Testis (tissue), 3 donors: ENCODE results near the gene RYR1. TPM values are rescaled to one million over a fixed set of nuclear protein-coding genes. Genes with fewer than 3 reads are reported as not detected.
"Not testable (repeated sequence)": the region's sequence is repeated elsewhere in the genome, so short reads cannot be mapped to it uniquely, and the experiment has no call there.

Source experiments
- DNase-seq: peaks from one replicate; pipeline ENCODE4 v3.0.0-alpha.2; 2019
- H3K27ac ChIP-seq, 2 donors: fragments of 200-600 bp; sonication (generic); one replicate each; pipeline ENCODE4 v1.5.1; 2019
- H3K27me3 ChIP-seq: fragments of 200-600 bp; sonication (generic); one replicate; pipeline ENCODE4 v1.5.1; 2019
- H3K36me3 ChIP-seq: fragments of 200-600 bp; sonication (generic); one replicate; pipeline ENCODE4 v1.5.1; 2017; ENCODE audit warnings: low read depth; ENCODE audit errors: missing control alignments
- H3K4me1 ChIP-seq: fragments of 200-600 bp; sonication (generic); one replicate; pipeline ENCODE4 v1.5.1; 2019
- H3K4me3 ChIP-seq, 2 donors: fragments of 200-600 bp; sonication (generic); one replicate each; pipeline ENCODE4 v1.5.1; 2017 to 2019
- H3K9me3 ChIP-seq: fragments of 200-600 bp; sonication (generic); one replicate; pipeline ENCODE4 v1.5.1; 2017
- CTCF ChIP-seq, 3 experiments: fragments of 450-650 bp in 2 of 3; fragments of 200-600 bp in 1 of 3; sonication (generic) in 1 of 3; IDR thresholded peaks; one replicate each; pipeline ENCODE4 v1.5.1; 2016 to 2019; ENCODE audit warnings: antibody characterized with exemption in 3 of 3, mild to moderate bottlenecking in 2 of 3, moderate library complexity in 1 of 3
- POLR2A ChIP-seq: fragments of 450-650 bp; IDR thresholded peaks from one replicate; pipeline ENCODE4 v1.6.1; 2017; ENCODE audit warnings: antibody characterized with exemption, mild to moderate bottlenecking, moderate library complexity
- WGBS, 2 donors: methylation state at CpG; one replicate each; pipeline ENCODE4 v1.1.5; 2018; 5-methylcytosine and 5-hydroxymethylcytosine counted together
- intact Hi-C: fragments of 100-400 bp; cut with DNase I; formaldehyde crosslinking; loops from one replicate; pipeline ENCODE4 v1.15.1; 2023; ENCODE audit warnings: low total_unique reads
- polyA plus RNA-seq: library from polyadenylated mRNA; stranded (reverse); fragments of 350-450 nt; fragmentation: Illumina TruSeq; extraction: RNeasy Lipid Tissue Mini Kit (QIAGEN cat#74804); gene quantifications from one replicate; pipeline ENCODE4 v1.2.3, GENCODE V29; 2014; ENCODE audit warnings: low read depth, low replicate concordance; ENCODE audit not compliant: insufficient read depth
- total RNA-seq, 2 donors: library from RNA; depleted of rRNA; stranded (reverse); fragments of >200 nt; gene quantifications; one replicate each; pipeline ENCODE4 v1.2.3, GENCODE V29; 2016

The RYR1 gene
- total and polyA plus RNA-seq, 3 donors from 2014 or later = 11.8 to 26.1 (median 15.6) TPM

- WGBS, 2 donors = 91 to 96% methylated on average over 6 of the region's 6 CpGs
- Histone ChIP-seq H3K4me3 (no peak overlapping the region), H3K36me3 (no peaks in the 10 kb centered on the region), H3K27ac (no peak overlapping the region), H3K4me1 (no peaks in the 10 kb centered on the region), H3K9me3 (no peaks in the 10 kb centered on the region), H3K27me3 (no peaks in the 10 kb centered on the region)
- DNase-seq = no peak
- TF ChIP-seq POLR2A (no peak), CTCF (IDR thresholded peaks at IDR 0.05) (no peak)
- intact Hi-C loops = no loop called here
Observed at GRCh38 chr19:38629568-38629967, 196.1 kb downstream of the RYR1 start.

- H3K9me3 ChIP-seq, H3K4me3 ChIP-seq, H3K27me3 ChIP-seq, intact Hi-C loops, H3K27ac ChIP-seq, H3K36me3 ChIP-seq, DNase-seq, H3K4me1 ChIP-seq: not testable (repeated sequence)
- WGBS, 2 donors = 78 to 83% methylated on average over 11 of the region's 11 CpGs
Observed at GRCh38 chr19:38631301-38631700, 197.8 kb downstream of the RYR1 start.

GRCh38 chr19:38631811-38632475, 198.5 kb downstream of the RYR1 start:
- H3K27me3 ChIP-seq, H3K27ac ChIP-seq, intact Hi-C loops, DNase-seq, H3K9me3 ChIP-seq, H3K4me1 ChIP-seq, H3K36me3 ChIP-seq, H3K4me3 ChIP-seq: not testable (repeated sequence)
- 74 to 79% methylated on average over 7 of the region's 7 CpGs for WGBS, 2 donors

GRCh38 chr19:38632476-38633213, 199.2 kb downstream of the RYR1 start:
- no peak for DNase-seq
- intact Hi-C loops = no loop called here
- H3K4me3 ChIP-seq = no peak overlapping the region
- H3K27me3 ChIP-seq = no peaks in the 10 kb centered on the region
- 87 to 91% methylated on average over 13 to 16 of the region's 16 CpGs for WGBS, 2 donors
- no peaks in the 10 kb centered on the region for H3K4me1 ChIP-seq
- TF ChIP-seq POLR2A = no peak
- TF ChIP-seq CTCF (IDR thresholded peaks at IDR 0.05) = no peak
- H3K9me3 ChIP-seq = no peaks in the 10 kb centered on the region
- H3K27ac ChIP-seq = no peak overlapping the region
- no peaks in the 10 kb centered on the region for H3K36me3 ChIP-seq

GRCh38 chr19:38634757-38635482, 201.4 kb downstream of the RYR1 start:
- TF ChIP-seq CTCF (IDR thresholded peaks at IDR 0.05) = peak; percentile 85 to 91 (median 88)
- TF ChIP-seq POLR2A = no peak
- Histone ChIP-seq H3K36me3 (no peaks in the 10 kb centered on the region), H3K27me3 (no peaks in the 10 kb centered on the region), H3K27ac (no peak overlapping the region), H3K9me3 (no peaks in the 10 kb centered on the region), H3K4me1 (no peaks in the 10 kb centered on the region), H3K4me3 (no peak overlapping the region)
- WGBS, 2 donors = 72 to 76% methylated on average over 16 to 17 of the region's 17 CpGs
- intact Hi-C loops = no loop called here
- peak; percentile 76 for DNase-seq
